GM19468 (cell line): ENCODE results near the gene CLASP1.
"Not testable (repeated sequence)": the region's sequence is repeated elsewhere in the genome, so short reads cannot be mapped to it uniquely, and the experiment has no call there.

Experiments
- ATAC-seq: cut with Tn5 transposase; IDR thresholded peaks from one replicate; pipeline ENCODE4 v1.9.1; 2021; ENCODE audit warnings: mild to moderate bottlenecking, moderate library complexity, moderate number of reproducible peaks; ENCODE audit not compliant: unreplicated experiment; ENCODE audit errors: extremely low read depth

CLASP1 gene

GRCh38 chr2:121649149-121649595 lies at the start of gene CLASP1:
TSS of gene CLASP1 (minus strand) at chr2:121649462. CDS start at chr2:121605895, 43,567 bp downstream.
- ATAC-seq = no peak

- ATAC-seq = no peak
Measured at GRCh38 chr2:121698318-121698930, 49.2 kb upstream of the CLASP1 start.

GRCh38 chr2:121697108-121697631 lies 47.9 kb upstream of the CLASP1 start:
- ATAC-seq = no peak

- no peak for ATAC-seq
Measured at GRCh38 chr2:121696410-121696930, 47.2 kb upstream of the CLASP1 start.

GRCh38 chr2:121695171-121695451 lies 45.8 kb upstream of the CLASP1 start:
- ATAC-seq = no peak

GRCh38 chr2:121694398-121695170 lies 45.3 kb upstream of the CLASP1 start:
- no peak for ATAC-seq

GRCh38 chr2:121690572-121690971 lies 41.3 kb upstream of the CLASP1 start:
- not testable (repeated sequence) for ATAC-seq

- ATAC-seq = no peak
Measured at GRCh38 chr2:121690095-121690494, 40.8 kb upstream of the CLASP1 start.

- no peak for ATAC-seq
Measured at GRCh38 chr2:121689356-121689755, 40.1 kb upstream of the CLASP1 start.

- no peak for ATAC-seq
Measured at GRCh38 chr2:121688820-121689219, 39.6 kb upstream of the CLASP1 start.

- ATAC-seq = no peak
Measured at GRCh38 chr2:121686902-121687301, 37.6 kb upstream of the CLASP1 start.

- ATAC-seq = no peak
Measured at GRCh38 chr2:121686218-121686617, 37.0 kb upstream of the CLASP1 start.

- ATAC-seq = no peak
Measured at GRCh38 chr2:121682396-121683298, 33.4 kb upstream of the CLASP1 start.

GRCh38 chr2:121677855-121678254 lies 28.6 kb upstream of the CLASP1 start:
- no peak for ATAC-seq

GRCh38 chr2:121671621-121672020 lies 22.4 kb upstream of the CLASP1 start:
- ATAC-seq = not testable (repeated sequence)

GRCh38 chr2:121670181-121670580 lies 20.9 kb upstream of the CLASP1 start:
- no peak for ATAC-seq

- ATAC-seq = no peak
Measured at GRCh38 chr2:121667618-121668017, 18.4 kb upstream of the CLASP1 start.

GRCh38 chr2:121666042-121666441 lies 16.8 kb upstream of the CLASP1 start:
- ATAC-seq = no peak

- no peak for ATAC-seq
Measured at GRCh38 chr2:121665504-121665903, 16.2 kb upstream of the CLASP1 start.

- ATAC-seq = no peak
Measured at GRCh38 chr2:121664713-121665112, 15.5 kb upstream of the CLASP1 start.
